GM12878 (cell line): ENCODE measurements around the gene DDX23. TPM values are rescaled to one million over a fixed set of nuclear protein-coding genes. Genes with fewer than 3 reads are reported as not detected.

Experiments used
- ATAC-seq: fragments of 200-7000 bp; cut with Tn5 transposase; 3 replicates; pipeline ENCODE4 v1.9.1; 2020; ENCODE audit warnings: mild to moderate bottlenecking, moderate library complexity
- BruUV-seq: library from RNA; stranded (reverse); fragments of 400-500 nt; replicated peaks from 2 replicates; lab custom pipeline; 2021; lab: Mats Ljungman, UMichigan
- CTCF ChIA-PET: fragments of 300-600 bp; sonication (Branson Sonifier 250); formaldehyde crosslinking; extraction: SDS; loops from one replicate; lab custom pipeline; 2021; ENCODE audit warnings: inconsistent platforms; lab: Yijun Ruan, JAX
- POLR2A ChIA-PET: fragments of 350-600 bp; formaldehyde crosslinking; extraction: SDS; loops from one replicate; lab custom pipeline; 2021; ENCODE audit warnings: inconsistent platforms; lab: Charles Lee
- RAD21 ChIA-PET: fragments of 300-600 bp; sonication (Branson Sonifier 250); formaldehyde crosslinking; loops from one replicate; lab custom pipeline; 2023; ENCODE audit warnings: antibody characterized with exemption; ENCODE audit not compliant: unreplicated experiment; lab: Charles Lee
- SMC1A ChIA-PET: fragments of 300-600 bp; sonication (Branson Sonifier 250); formaldehyde crosslinking; loops from one replicate; lab custom pipeline; 2023; ENCODE audit not compliant: unreplicated experiment, uncharacterized antibody; lab: Charles Lee
- DNase-seq: peaks from one replicate; pipeline ENCODE4 v3.0.0-alpha.2; 2011; ENCODE audit warnings: low read depth, low spot score
- FAIRE-seq: peaks from 3 replicates; lab custom pipeline; 2011; peaks lifted over from hg19 to GRCh38; lab: Jason Lieb, UNC
- H2AFZ ChIP-seq: 2 replicates; pipeline ENCODE4 v1.6.0; 2011; ENCODE audit warnings: low read depth, low read length, control low read depth; ENCODE audit not compliant: control insufficient read depth
- H3K27ac ChIP-seq: 2 replicates; pipeline ENCODE4 v1.5.1; 2011; ENCODE audit warnings: control low read depth; ENCODE audit not compliant: control insufficient read depth, insufficient read depth
- H3K27me3 ChIP-seq, 2 experiments: replicated peaks in 1 of 2; 2 replicates each; pipeline versions ENCODE4 v1.6.0 to v1.6.1; 2011; ENCODE audit warnings: low read length in 1 of 2; ENCODE audit not compliant: control insufficient read depth in 2 of 2, insufficient read depth in 2 of 2
- H3K36me3 ChIP-seq, 2 experiments: 2 replicates each; pipeline ENCODE4 v1.5.1; 2011; ENCODE audit warnings: low read length in 1 of 2; ENCODE audit not compliant: control insufficient read depth in 2 of 2, insufficient read depth in 2 of 2
- H3K4me1 ChIP-seq: 2 replicates; pipeline ENCODE4 v1.6.1; 2011; ENCODE audit warnings: mild to moderate bottlenecking, low read length, moderate library complexity, mixed read lengths; ENCODE audit not compliant: control insufficient read depth, insufficient read depth
- H3K4me2 ChIP-seq: 2 replicates; pipeline ENCODE4 v1.6.0; 2011; ENCODE audit warnings: control low read depth; ENCODE audit not compliant: control insufficient read depth, insufficient read depth
- H3K4me3 ChIP-seq: fragments of 200-600 bp; sonication (generic); 2 replicates; pipeline ENCODE4 v1.5.1; 2016
- H3K79me2 ChIP-seq: 2 replicates; pipeline ENCODE4 v1.6.0; 2011; ENCODE audit warnings: low read length; ENCODE audit not compliant: control insufficient read depth, insufficient read depth
- H3K9ac ChIP-seq: 2 replicates; pipeline ENCODE4 v1.8.0; 2011; ENCODE audit warnings: low read length, control low read depth, mixed read lengths; ENCODE audit not compliant: control insufficient read depth, insufficient read depth
- H3K9me3 ChIP-seq: replicated peaks from 3 replicates; pipeline ENCODE4 v1.5.1; 2011; ENCODE audit warnings: mild to moderate bottlenecking, low read length; ENCODE audit not compliant: control insufficient read depth, insufficient read depth
- H4K20me1 ChIP-seq: 2 replicates; pipeline ENCODE4 v1.6.0; 2011; ENCODE audit not compliant: control insufficient read depth, insufficient read depth
- ATF3 ChIP-seq: IDR thresholded peaks from 2 replicates; pipeline ENCODE4 v1.6.1; 2011; ENCODE audit warnings: low read depth, mild to moderate bottlenecking, low read length, moderate library complexity, borderline replicate concordance; ENCODE audit errors: extremely low read depth
- EGR1 ChIP-seq, 2 experiments: IDR thresholded peaks; 1 replicate in 1 of 2; 2 replicates in 1 of 2; pipeline ENCODE4 v1.6.1; 2011 to 2012; ENCODE audit warnings: low read depth in 2 of 2, low read length in 2 of 2, borderline replicate concordance in 1 of 2, mild to moderate bottlenecking in 1 of 2, moderate library complexity in 1 of 2
- EZH2 ChIP-seq: IDR thresholded peaks from 2 replicates; pipeline ENCODE4 v1.6.1; 2012; ENCODE audit warnings: low read depth, mild to moderate bottlenecking, control low read depth, inconsistent platforms, low read length, borderline replicate concordance; ENCODE audit not compliant: control insufficient read depth
- GABPA ChIP-seq: IDR thresholded peaks from 2 replicates; pipeline ENCODE4 v1.6.1; 2014; ENCODE audit warnings: antibody characterized with exemption, low read depth, mild to moderate bottlenecking, inconsistent platforms
- POLR2A ChIP-seq: IDR thresholded peaks from 2 replicates; pipeline ENCODE4 v1.6.1; 2011; ENCODE audit warnings: low read depth, mild to moderate bottlenecking, low read length
- POU2F2 ChIP-seq: IDR thresholded peaks from 3 replicates; pipeline ENCODE4 v1.6.1; 2011; ENCODE audit warnings: low read depth, mild to moderate bottlenecking, low read length, borderline replicate concordance
- PRDM15 ChIP-seq: fragments of 450-650 bp; formaldehyde crosslinking; IDR thresholded peaks from 2 replicates; pipeline ENCODE4 v1.4.0; 2020; ENCODE audit warnings: mild to moderate bottlenecking, moderate library complexity
- REST ChIP-seq: IDR thresholded peaks from 2 replicates; pipeline ENCODE4 v1.6.1; 2012; ENCODE audit warnings: mild to moderate bottlenecking, low read depth, low read length
- SUPT20H ChIP-seq: IDR thresholded peaks from 2 replicates; pipeline ENCODE4 v1.6.1; 2011; ENCODE audit warnings: low read depth, mild to moderate bottlenecking, low read length, moderate library complexity, borderline replicate concordance; ENCODE audit not compliant: control insufficient read depth
- USF2 ChIP-seq: IDR thresholded peaks from 2 replicates; pipeline ENCODE4 v1.6.1; 2011; ENCODE audit warnings: low read depth, low read length, improper control_type of control experiment, borderline replicate concordance
- WGBS: methylation state at CpG from one replicate; pipeline ENCODE4 v1.1.6; 2016; ENCODE audit warnings: low lambda C conversion rate; ENCODE audit not compliant: insufficient replicate concordance, insufficient coverage; ENCODE audit errors: missing lambda C conversion rate; 5-methylcytosine and 5-hydroxymethylcytosine counted together
- in situ Hi-C: fragments of 300-500 bp; cut with MboI; formaldehyde crosslinking; loops from 9 replicates; pipeline ENCODE4 v1.14.3; 2018; ENCODE audit warnings: mixed read lengths
- intact Hi-C: fragments of 100-400 bp; cut with micrococcal nuclease; formaldehyde crosslinking; loops from one replicate; pipeline ENCODE4 v1.14.2; 2022; ENCODE audit not compliant: unreplicated experiment
- polyA plus RNA-seq, 11 experiments: library from polyadenylated mRNA; depleted of rRNA in 4 of 11; unstranded in 6 of 11; stranded (reverse) in 5 of 11; fragments of >200 nt; fragmentation: Nextera tagmentation in 4 of 11; fragmentation: Illumina TruSeq in 1 of 11; extraction: Ambion mirVana in 4 of 11; extraction: Trizol in 1 of 11; gene quantifications; 1 replicate in 1 of 11; 2 replicates in 10 of 11; pipeline versions ENCODE4 v1.2.1 to v1.2.3, GENCODE V29; 2011 to 2016; ENCODE audit warnings: inconsistent platforms in 2 of 11, missing spikeins in 2 of 11, low read depth in 1 of 11
- total RNA-seq, 4 experiments: library from RNA; depleted of rRNA in 3 of 4; stranded (reverse); fragments of >200 nt in 3 of 4; fragmentation: Illumina TruSeq in 1 of 4; extraction: Trizol in 1 of 4; gene quantifications; 2 replicates each; pipeline versions ENCODE4 v1.2.1 to v1.2.3, GENCODE V29; 2013 to 2021

DDX23 gene
- total and polyA plus RNA-seq, 10 of the 15 experiments (the other 5 are each of a cell fraction or from before 2014, with no cell fraction given): 25.8 to 107 (median 77.4) TPM

GRCh38 chr12:48803675-48804074 lies 48.3 kb downstream of the DDX23 start:
- ChIA-PET CTCF (interaction anchor here (1.0 kb wide), 1 partner anchor 10 kb away, joined by 3 read pairs; no protein-coding TSS in a partner anchor), RAD21 (no interaction called here)
- H3K27me3 ChIP-seq: no peaks in the 10 kb centered on the region
- no peaks in the 10 kb centered on the region for H3K79me2 ChIP-seq
- no peaks in the 10 kb centered on the region for H3K36me3 ChIP-seq
- no peak overlapping the region for H2AFZ ChIP-seq
- no peaks in the 10 kb centered on the region for H4K20me1 ChIP-seq
- no peak overlapping the region for H3K4me2 ChIP-seq
- no peak overlapping the region for H3K27ac ChIP-seq
- TF ChIP-seq POLR2A (no peak), SUPT20H (no peak), GABPA (no peak), EGR1 (IDR thresholded peaks at IDR 0.05; ENCODE audit: borderline replicate concordance in 1 of 2, low read depth in 2 of 2, low read length in 2 of 2) (no peak), EZH2 (no peak), PRDM15 (CRISPR knock-in tag) (no peak), REST (no peak), USF2 (no peak), POU2F2 (no peak), ATF3 (no peak)
- TF ChIP-seq, all 136 proteins: peak for 0
- BruUV-seq: no TSS peak
- H3K4me3 ChIP-seq: no peak overlapping the region
- no peak for FAIRE-seq
- ChIA-PET SMC1A (no interaction called here), POLR2A (no interaction called here)
- H3K9ac ChIP-seq: no peak overlapping the region
- no peaks in the 10 kb centered on the region for H3K4me1 ChIP-seq
- in situ Hi-C loops: no loop called here
- H3K9me3 ChIP-seq: no peaks in the 10 kb centered on the region
- 50% methylated on average over 1 of the region's 1 CpG for WGBS
- no peak for DNase-seq
- intact Hi-C loops: no loop called here
- ATAC-seq: no peak
